ENCODE measurements around the gene CDH13.

CDH13 gene

DNA sequence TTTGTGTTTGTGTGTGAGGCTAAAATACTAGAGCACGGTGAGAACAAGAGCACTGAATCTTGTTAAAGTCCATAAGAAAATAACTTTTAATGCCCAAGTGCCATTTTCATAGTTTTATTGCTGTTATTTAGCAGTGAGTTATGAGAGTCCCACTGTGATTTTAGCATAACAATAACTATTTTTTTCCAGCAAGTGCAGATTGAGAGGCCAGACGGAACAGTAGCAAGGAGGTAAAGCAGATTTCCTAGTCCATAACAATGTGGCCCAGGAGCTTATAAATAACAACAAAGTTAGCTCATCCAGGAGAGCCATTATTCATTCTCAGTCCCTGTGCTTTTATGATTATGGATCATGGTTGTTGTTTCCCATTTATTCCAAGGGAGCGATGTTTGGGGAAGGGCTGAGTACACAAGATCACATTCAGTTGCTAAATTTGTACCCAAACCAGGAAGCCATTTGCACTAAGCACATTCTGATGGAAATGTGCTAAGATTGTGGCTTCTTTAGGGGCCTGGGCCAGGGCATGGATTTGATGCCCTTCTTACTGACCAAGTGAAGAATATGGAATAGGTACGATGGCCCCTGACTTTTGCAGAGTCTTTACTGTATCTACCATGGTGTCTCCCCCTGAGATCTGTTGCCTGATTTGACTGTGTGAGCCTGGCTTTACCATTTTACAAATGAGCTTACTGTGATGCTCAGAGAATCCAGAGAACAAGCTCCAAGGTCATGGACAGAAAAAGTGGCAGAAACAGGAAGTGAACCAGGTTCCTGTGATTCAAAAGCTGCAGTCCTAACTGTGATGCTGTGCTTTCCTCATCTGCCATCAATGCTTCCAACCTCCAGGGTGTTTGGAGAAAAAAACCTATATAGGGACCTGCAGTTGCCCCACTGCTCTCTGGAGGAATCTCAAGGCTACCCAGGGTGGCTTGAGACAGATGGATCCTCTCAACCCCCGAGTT is 976.3 kb downstream of the CDH13 start:
- FAIRE-seq, result no peak

DNA sequence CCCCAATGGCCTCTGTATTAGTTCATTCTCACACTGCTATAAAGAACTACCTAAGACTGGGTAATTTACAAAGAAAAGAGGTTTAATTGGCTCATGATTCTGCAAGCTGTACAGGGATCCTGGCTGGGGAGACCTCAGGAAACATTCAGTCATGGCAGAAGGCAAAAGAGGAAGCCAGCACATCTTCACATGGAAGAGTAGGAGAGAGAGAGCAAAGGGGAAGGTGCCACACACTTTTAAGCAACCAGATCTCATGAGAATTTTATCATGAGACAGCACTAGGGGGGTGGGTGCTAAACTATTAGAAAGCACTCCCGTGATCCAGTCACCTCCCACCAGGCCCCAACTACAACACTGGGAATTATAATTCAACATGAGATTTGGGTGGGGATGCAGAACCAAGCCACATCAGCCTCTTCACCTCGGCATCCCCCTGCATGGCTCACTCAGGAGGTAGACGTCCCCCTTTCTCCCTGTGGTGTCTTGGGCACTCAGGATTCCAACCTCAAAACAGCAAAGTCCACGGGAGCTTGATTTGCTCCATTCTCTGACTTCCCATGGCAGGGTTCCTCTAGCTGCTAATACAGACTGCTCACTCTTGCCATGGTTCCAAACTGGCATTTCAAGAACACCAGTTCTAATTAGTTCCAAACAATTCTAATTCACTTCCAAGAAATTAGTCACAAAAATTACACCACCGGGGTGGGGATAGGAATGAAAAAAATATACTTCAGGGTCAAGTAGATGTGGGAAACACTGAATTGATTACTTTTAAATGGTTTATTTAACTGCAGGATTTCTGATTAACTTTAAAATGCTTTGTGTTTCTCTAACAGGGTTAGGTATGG is 977.2 kb downstream of the CDH13 start:
- FAIRE-seq, result no peak

DNA sequence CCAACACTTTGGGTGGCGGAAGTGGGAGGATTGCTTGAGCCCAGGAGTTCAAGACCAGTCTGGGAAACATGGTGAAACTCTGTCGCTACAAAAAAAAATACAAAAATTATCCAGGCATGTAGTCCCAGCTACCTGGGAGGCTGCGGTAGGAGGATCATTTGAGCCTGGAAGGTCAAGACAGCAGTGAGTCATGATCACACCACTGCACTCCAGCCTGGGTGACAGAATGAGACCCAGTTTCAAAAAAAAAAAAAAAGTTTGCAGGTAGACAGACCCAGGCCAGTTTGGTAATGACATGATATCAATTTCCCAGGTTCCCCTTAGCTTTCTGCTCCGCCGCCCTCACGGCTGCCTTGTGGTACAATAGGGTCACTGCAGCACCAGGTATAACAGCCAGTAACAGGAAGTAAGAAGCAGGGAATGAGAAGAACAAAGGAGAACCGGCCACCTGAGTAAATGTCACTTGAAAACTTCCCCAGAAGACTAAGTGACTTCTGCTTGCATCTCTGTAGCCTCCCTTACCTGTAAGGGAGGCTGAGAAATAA is 979.8 kb downstream of the CDH13 start:
- FAIRE-seq, result no peak

DNA sequence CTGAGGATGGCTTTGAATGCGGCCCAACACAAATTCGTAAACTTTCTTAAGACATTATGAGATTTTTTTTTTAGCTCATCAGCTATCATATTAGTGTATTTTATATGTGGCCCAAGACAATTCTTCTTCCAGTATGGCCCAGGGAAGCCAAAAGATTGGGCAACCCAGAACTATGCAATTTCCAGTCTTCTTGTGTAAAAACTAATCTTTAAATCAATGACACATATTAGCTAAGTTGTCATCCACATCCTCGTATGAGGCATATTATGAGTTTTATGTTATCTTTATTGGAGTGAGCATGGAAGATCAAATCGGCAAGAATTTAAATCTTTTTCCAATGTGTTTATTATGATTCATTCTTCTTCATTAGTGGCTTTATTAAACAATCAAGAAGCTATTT is 982.4 kb downstream of the CDH13 start:
- FAIRE-seq, result no peak

DNA sequence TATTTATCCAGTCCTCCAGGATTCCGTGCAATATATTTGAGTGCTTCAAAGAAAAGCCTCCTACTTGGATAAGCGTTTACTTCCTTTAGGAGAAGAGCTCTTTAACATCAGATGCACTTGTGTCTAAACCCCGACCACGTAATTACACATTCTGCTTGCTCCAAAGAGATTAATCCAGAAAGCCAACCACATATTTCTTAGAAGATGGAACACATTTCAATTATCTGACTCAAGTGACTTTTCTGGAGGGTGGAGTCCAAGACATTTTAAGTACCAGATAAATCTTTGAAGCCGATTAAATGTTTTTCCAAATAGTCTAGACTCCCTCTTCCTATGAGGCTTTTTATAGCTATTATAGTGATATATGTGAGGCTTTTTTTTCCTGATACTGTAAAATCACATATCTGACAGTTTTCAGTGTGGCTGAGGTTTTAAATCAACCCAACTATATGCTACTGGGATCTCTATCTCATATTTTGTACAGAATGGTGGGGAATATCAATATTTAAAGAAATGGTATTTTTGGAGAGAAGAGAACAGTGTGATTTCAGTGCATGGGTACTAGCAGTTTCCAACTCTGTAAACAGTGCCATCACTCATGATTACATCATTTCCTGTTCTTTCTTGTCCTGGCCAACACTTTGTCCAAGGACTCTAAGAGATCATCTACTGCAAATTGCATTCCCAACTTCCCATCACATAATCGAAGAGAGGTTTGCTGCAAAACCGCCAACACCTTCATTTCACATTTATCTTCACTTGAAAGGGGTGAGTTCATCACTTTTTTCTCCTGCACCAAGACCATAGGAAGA is 988.6 kb downstream of the CDH13 start:
- no peak for FAIRE-seq

DNA sequence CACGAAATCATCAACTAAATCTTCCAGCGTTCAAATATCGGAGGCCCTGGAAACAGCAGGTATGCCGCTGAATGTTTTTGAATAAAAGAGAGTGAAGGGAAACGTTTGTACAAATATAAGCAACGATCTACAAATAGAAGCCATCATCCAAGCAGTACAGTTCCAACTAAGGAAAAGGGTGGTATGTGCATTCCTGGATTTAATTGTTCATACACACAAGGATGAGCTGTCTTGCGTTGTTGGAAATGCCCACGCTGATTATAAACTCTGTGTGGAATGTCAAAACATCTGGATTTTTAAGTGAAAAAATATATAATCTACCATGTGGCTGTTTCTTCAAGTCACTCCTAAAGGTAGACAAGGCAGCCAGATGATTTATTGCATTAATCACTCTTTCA is 989.2 kb downstream of the CDH13 start:
- FAIRE-seq, result no peak

DNA sequence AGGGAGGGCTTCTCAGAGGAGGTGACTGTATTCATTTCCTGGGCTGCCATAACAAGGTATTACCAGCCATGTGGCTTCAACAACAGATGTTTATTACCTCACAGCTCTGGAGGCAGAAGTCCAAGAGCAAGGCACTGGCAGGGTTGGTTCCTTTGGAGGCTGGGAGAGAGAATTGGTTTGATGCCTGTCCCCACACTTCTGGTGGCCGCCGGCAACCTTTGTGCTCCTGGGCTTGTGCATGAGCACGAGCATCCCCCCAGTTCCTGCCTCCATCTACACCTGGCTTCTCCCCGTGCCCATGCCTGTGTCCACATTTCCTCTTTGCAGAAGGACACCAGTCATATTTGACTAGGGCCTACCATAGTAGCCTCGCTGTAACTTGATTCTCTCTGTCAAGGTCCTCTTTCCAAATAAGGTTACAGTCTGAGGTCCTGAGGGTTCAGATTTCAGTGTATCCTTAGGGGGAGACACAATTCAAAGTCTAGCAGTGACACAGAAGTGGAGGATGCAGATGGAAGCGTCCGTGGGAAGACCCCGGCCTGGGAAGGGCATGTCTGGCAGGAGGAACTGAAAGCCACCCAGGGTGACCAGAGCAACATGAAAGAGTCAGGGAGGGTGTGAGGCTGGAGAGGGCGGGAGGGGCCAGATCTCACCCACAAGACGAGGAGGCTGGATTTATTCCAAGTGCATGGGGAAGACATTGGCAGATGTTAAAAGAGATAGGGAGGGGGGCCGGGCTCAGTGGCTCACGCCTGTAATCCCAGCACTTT is 992.8 kb downstream of the CDH13 start:
- no peak for FAIRE-seq

DNA sequence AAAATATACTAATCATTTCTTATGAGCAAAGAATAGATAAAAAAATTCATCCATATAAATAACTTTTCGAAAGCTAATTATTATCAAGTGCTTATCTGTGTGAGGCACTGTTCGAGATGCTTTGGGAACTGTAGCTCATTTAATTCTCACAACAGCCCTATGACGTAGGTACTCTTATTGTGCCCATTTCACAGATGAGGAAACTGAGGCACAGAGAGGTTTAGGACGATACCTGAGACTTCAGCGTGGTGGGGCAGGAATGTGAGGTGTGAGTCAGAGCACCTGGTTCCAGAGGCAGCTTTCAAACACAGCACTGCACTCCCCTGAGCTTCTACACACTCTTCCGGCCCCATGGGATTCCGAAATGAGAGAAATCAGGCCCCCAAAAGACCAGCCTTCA is 995.2 kb downstream of the CDH13 start:
- no peak for FAIRE-seq

DNA sequence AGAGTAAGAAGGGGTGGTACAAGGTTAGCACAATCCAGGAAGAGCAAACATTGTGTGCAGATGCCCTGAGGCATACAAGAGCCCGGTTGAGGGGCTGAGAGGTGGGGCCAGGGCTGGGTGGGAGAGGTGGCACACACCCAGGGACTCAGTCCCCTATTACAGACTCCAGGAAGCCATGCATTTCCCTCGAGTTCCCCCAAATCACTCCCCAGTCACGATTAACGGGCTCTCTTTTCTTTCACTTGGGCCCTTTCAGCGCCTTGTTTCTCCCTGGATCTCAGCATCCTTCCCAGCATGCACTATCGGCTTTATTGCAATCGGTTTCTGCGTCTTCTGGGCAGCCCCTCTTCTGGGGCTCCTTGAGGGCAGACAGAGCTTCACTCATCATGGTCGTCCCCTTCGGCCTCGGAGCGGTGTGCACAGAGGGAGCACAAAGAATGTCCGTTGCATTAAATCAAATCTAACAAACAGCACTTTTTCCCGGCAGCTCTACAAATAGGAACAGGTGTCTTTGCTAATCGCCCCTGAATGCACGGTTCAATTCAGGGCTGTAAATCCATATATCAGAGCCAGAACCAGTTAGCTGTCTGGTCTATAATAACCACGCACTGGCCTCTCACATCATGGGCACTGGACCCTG is 996.4 kb downstream of the CDH13 start:
- no peak for FAIRE-seq

DNA sequence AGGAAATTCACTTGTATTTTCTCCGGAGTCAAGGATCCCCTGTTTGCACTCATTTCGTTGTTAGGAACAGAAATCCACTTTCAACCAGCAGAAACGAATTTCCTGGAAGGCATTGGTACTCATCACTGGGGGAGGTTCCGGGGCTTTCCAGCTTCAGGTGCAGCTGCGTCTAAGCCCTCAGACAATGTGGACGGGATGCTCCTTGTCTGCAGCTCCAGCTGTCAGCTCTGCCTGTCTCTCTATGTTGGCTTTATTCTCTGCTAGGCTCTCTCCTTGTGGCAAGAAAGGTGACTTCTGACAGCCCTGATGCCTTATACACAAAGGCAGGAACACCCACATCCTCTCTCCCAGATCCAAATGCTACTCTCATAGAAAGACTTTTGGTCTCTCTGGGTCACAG is 997.1 kb downstream of the CDH13 start:
- no peak for FAIRE-seq

DNA sequence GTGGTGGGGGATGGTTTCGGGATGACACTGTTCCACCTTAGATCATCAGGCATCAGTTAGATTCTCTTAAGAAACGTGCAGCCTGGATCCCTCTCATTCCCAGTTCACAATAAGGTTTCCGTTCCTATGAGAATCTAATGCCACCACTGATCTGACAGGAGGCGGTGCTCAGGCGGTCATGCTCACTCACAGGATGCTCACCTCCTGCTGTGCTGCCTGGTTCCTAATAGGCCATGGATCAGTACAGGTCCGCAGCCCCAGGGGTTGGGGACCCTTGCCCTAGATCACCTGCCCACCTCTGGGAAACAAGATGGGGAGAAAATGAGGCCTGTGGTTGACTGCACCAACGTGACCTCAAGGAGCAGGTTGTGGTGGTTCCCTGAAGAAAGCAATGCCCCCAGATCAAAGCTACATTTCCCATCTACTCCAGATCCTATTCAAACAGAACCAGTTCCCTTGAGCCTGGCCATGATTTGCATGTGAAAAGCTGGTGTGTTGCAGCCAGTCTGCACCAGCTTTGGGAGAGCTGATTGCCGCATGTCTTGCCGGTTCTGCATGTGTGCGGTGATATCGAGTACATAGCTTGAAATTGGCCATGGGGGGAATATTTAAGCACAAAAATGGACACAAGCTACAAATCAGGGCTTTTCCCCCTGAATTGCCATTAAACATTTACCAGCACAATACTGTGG is 997.8 kb downstream of the CDH13 start:
- no peak for FAIRE-seq

DNA sequence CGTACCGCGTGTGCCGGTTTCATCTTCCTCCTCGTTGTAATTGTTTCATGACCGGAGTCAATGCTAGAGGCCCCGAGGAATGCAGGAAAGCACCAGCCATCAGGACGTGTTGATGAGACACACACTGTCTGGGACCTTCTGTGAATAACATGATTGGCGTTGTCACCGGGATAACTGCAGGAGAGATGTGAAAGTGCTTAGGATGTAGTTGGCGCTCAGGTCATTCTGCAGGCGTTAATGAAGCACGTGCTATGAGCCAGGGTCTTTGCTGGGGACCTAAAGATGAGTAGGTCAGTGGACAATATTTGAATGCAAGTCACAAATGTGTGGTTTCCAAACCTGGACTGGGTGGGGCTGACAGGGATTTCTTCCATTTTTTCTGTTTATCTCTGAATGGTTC is 999.4 kb downstream of the CDH13 start:
- no peak for FAIRE-seq

DNA sequence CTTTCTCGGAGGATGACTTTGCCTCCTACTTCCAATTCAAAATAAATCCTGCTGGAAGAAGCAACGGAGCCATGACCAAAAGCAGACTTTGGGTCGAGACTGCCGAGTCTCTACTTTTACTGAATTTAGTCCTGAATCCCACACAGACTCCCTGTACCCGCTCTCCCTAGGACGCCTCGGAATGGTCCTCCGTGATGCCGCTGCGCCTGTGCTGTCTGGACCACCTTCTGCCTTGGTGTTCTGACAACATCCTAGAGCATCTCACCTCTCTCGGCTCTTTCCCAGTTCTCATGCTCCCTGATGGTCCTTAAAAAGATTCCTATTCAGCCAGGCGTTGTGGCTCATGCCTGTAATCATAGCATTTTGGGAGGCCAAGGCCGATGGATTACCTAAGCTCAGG is 999.9 kb downstream of the CDH13 start:
- no peak for FAIRE-seq

DNA sequence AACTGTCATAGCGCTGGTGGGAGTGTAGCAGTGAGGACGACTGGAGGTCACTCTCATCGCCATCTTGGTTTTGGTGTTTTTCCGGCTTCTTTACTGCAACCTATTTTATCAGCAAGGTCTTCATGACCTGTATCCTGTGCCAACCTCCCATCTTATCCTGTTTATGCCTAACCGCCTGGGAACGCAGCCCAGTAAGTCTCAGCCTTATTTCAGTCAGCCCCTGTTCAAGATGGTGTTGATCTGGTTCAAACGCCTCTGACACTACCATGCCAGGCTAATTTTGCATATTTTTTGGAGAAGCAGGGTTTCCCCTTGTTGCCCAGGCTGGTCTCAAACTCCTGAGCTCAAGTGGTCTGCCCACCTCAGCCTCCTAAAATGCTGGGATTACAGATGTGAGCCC is 1001.2 kb downstream of the CDH13 start:
- FAIRE-seq, result no peak

DNA sequence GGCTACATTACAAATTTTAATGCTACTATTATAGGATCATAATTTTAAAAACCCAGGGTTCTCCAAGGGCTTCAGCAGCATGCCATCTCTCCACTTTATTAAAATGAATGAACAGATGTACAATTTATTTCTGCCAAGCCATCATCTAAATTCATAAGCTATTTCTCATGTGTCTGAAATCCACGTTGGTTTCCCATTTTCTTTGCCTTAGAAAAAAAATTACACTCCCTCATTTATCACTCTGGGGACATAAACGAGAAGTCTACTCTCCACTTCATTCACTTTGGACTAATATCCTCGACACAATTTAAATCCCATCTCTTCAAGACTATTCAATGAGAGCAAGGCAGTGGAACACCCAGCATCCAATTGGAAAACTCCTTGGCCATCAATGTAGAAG is 1002.7 kb downstream of the CDH13 start:
- FAIRE-seq, result no peak

DNA sequence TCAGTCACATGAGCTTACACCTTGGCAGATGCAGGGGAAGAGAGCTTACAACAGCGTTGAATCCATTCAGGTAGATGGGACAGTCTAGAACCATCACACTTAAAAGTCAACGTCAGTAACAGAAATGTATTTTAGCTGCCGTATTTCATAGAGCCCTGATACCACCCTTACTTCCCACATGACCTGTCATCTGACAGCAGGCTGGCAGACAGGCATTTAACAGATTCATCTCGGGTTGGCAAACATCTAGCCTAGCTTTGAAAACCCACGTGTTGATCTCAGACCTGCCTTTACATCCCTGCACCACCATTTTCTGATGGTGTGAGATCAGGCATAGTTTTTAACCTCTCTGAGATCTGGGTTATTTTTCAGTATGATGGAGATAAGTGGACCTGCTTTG is 1003.1 kb downstream of the CDH13 start:
- no peak for FAIRE-seq

DNA sequence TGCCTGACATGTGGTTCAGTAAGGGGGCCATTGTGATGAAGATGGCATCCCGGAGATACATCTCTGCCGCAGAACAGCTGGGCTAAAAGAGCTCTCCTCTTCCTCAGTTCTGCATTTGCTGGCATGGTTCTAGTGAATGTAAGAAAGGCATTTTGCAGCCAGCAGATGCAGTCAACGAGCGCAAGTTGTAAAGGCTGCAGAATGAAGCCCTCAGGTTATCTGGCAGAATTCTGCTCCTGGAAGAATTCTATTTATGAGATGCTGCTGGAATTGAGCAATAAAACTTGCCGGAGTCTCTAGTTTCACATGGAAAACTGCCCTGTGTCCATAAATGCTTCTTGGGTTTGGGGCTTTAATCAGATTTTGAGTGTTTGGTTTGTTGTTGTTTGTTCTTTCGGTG is 1004.2 kb downstream of the CDH13 start:
- no peak for FAIRE-seq

DNA sequence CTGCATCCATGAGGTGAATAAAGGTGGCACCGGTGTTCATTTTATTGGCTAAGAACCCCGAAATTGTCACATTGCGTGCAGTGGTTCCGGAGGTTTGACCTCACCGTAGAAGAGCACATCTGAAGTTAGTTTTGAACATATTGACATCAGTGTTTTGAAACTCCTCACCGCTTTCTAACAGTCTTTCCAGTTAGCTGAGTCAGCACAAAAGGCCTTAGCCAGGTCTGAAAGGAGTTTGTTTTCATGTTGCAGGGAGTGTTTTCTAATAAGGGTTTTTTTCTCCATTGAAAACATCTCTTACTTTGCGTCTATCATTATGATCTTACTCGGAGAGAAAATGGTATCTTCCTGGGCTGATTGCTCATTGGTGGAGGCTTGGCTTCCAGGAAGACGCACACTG is 1006.5 kb downstream of the CDH13 start:
- FAIRE-seq, result no peak

DNA sequence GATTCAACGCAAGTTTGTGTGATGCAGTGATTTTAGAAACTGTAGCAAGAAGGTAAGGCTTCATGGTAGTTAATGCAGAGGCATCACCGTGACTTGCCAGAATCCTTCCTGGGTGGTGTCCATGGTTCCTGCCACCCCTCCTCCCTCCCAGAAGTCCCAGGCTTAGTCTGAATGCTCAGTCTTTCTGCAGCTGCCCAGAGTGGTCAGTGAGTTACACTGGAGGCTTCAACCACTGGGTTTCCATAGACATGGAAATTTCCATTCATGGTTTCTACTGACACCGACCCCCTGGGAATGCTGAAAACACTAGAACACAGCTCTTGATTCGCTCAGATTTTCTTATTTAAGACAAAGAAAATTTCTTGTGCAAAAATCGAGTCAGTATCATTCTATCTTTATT is 1021.6 kb downstream of the CDH13 start:
- no peak for FAIRE-seq

DNA sequence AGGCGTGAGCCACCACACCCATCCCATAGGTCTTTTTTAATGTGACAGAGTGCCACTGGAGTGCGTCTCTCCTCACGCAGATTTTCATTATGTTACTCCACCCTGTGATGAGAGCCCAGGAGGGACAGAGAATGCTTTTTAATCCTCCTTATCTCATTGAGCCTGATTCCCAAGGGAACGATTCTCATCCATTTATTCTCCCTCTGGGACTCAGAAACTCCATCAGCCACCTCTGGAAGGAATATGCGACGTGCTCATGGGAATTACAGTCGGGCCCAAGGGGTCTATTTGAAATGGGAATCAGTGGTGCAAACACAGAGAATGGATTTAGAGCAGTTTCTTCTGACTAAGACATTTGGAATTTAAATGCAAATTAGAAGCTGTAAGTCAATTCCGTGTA is 1025.1 kb downstream of the CDH13 start:
- no peak for FAIRE-seq

DNA sequence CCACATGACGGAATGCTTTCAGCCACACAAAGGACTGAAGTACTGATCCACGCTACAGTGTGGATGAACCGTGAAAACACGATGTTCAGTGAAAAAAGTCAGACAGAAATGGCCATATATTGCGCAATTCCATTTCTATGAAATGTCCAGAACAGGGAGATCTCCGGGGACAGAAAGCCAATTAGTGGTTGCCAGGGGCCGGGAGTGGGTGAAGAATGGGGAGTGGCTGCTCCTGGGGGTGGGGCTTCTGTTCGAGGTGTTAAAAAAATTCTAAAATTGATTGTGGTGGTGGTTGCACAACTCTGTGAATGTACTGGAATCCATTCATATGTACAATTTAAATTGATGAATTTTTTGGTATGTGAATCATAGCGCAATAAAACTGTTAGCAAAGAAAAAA is 1026.2 kb downstream of the CDH13 start:
- FAIRE-seq, result no peak
